HCT116 (cell line): ENCODE results near the gene EFNB1. TPM values are rescaled to one million over a fixed set of nuclear protein-coding genes. Genes with fewer than 3 reads are reported as not detected.

Experiments used
- ATAC-seq: fragments of 200-7000 bp; cut with Tn5 transposase; 2 replicates; pipeline ENCODE4 v1.9.1; 2020; ENCODE audit warnings: mild to moderate bottlenecking, moderate library complexity
- BruUV-seq: library from RNA; stranded (reverse); fragments of 400-500 nt; replicated peaks from 2 replicates; lab custom pipeline; 2021; lab: Mats Ljungman, UMichigan
- CTCF ChIA-PET: fragments of 300-600 bp; sonication (Branson Sonifier 250); formaldehyde crosslinking; loops from one replicate; lab custom pipeline; 2021; ENCODE audit warnings: antibody characterized with exemption; lab: Charles Lee
- POLR2A ChIA-PET: fragments of 300-600, 350-600 bp; sonication (Branson Sonifier 250); formaldehyde crosslinking; loops from one replicate; lab custom pipeline; 2021; ENCODE audit warnings: antibody characterized with exemption; lab: Charles Lee
- RAD21 ChIA-PET, 2 experiments: fragments of 300-600 bp; sonication (Branson Sonifier 250); formaldehyde crosslinking; loops; one replicate each; lab custom pipeline; 2023; ENCODE audit warnings: low total read pairs in 2 of 2; ENCODE audit not compliant: uncharacterized antibody in 2 of 2, unreplicated experiment in 2 of 2, low non-redundant PET in 1 of 2; lab: Charles Lee
- DNase-seq: peaks from one replicate; pipeline ENCODE4 v3.0.0-alpha.2; 2010; ENCODE audit warnings: low read depth, low spot score
- H2AFZ ChIP-seq: fragments of 200-600 bp; shearing (Covaris generic), sonication (generic); 2 replicates; pipeline ENCODE4 v1.6.1; 2017; ENCODE audit warnings: low read depth, mixed run types, mixed read lengths, antibody characterized with exemption, low read length; ENCODE audit not compliant: poor library complexity, severe bottlenecking
- H3K27ac ChIP-seq: 2 replicates; pipeline ENCODE4 v1.5.1; 2012; ENCODE audit warnings: low read depth, low read length
- H3K27me3 ChIP-seq: fragments of 200-600 bp; sonication (generic); 2 replicates; pipeline ENCODE4 v1.6.1; 2016; ENCODE audit warnings: mixed run types, low read length, mixed read lengths; ENCODE audit not compliant: insufficient read depth
- H3K36me3 ChIP-seq, 2 experiments: fragments of 200-500 bp in 1 of 2; fragments of 200-600 bp in 1 of 2; sonication (Bioruptor generic) in 1 of 2; sonication (generic) in 1 of 2; 2 replicates each; pipeline versions ENCODE4 v1.5.1 to v1.6.1; 2014 to 2016; ENCODE audit warnings: low read length in 2 of 2, inconsistent platforms in 1 of 2, mixed read lengths in 1 of 2, mixed run types in 1 of 2; ENCODE audit not compliant: insufficient read depth in 2 of 2, control insufficient read depth in 1 of 2
- H3K4me1 ChIP-seq, 2 experiments: fragments of 200-600 bp in 1 of 2; sonication (generic) in 1 of 2; 2 replicates each; pipeline versions ENCODE4 v1.5.1 to v1.6.1; 2012 to 2017; ENCODE audit warnings: low read length in 2 of 2, inconsistent platforms in 1 of 2, mild to moderate bottlenecking in 1 of 2, mixed read lengths in 1 of 2, mixed run types in 1 of 2, moderate library complexity in 1 of 2; ENCODE audit not compliant: insufficient read depth in 2 of 2, control insufficient read depth in 1 of 2
- H3K4me2 ChIP-seq: fragments of 200-600 bp; sonication (generic); 2 replicates; pipeline ENCODE4 v1.6.1; 2017; ENCODE audit warnings: mixed run types, low read length, mixed read lengths
- H3K4me3 ChIP-seq, 2 experiments: fragments of 200-600 bp in 1 of 2; sonication (generic) in 1 of 2; replicated peaks in 1 of 2; 2 replicates each; pipeline ENCODE4 v1.5.1; 2011 to 2016; ENCODE audit warnings: low read length in 2 of 2, control low read depth in 1 of 2, low read depth in 1 of 2, mild to moderate bottlenecking in 1 of 2, mixed read lengths in 1 of 2, mixed run types in 1 of 2
- H3K79me2 ChIP-seq: fragments of 200-600 bp; sonication (generic); 2 replicates; pipeline ENCODE4 v1.6.1; 2017; ENCODE audit warnings: mild to moderate bottlenecking, mixed run types, low read length, moderate library complexity, mixed read lengths; ENCODE audit not compliant: insufficient read depth
- H3K9ac ChIP-seq: fragments of 200-600 bp; sonication (generic); 2 replicates; pipeline ENCODE4 v1.6.1; 2016; ENCODE audit warnings: low read length, mixed read lengths
- H3K9me2 ChIP-seq: fragments of 200-600 bp; sonication (generic), shearing (Covaris generic); 2 replicates; pipeline ENCODE4 v1.6.1; 2017; ENCODE audit warnings: mixed run types, mild to moderate bottlenecking, moderate library complexity; ENCODE audit not compliant: insufficient read depth
- H3K9me3 ChIP-seq, 2 experiments: fragments of 200-500 bp in 1 of 2; fragments of 200-600 bp in 1 of 2; sonication (Bioruptor generic) in 1 of 2; sonication (generic) in 1 of 2; 2 replicates each; pipeline ENCODE4 v1.6.1; 2014 to 2017; ENCODE audit warnings: low read length in 2 of 2, mixed read lengths in 2 of 2, inconsistent platforms in 1 of 2, low read depth in 1 of 2, mild to moderate bottlenecking in 1 of 2, mixed run types in 1 of 2, moderate library complexity in 1 of 2; ENCODE audit not compliant: control insufficient read depth in 1 of 2, insufficient read depth in 1 of 2
- H4K20me1 ChIP-seq: fragments of 200-600 bp; sonication (generic), shearing (Covaris generic); 2 replicates; pipeline ENCODE4 v1.6.1; 2017; ENCODE audit warnings: mixed run types, mild to moderate bottlenecking, moderate library complexity; ENCODE audit not compliant: insufficient read depth
- CBX3 ChIP-seq: IDR thresholded peaks from 2 replicates; pipeline ENCODE4 v1.6.1; 2012; ENCODE audit warnings: low read depth
- CEBPB ChIP-seq: IDR thresholded peaks from 2 replicates; pipeline ENCODE4 v1.6.1; 2012; ENCODE audit warnings: low read depth
- EGR1 ChIP-seq: IDR thresholded peaks from 2 replicates; pipeline ENCODE4 v1.6.1; 2012; ENCODE audit warnings: low read depth
- ELF1 ChIP-seq: IDR thresholded peaks from 2 replicates; pipeline ENCODE4 v1.6.1; 2012; ENCODE audit warnings: low read depth, borderline replicate concordance
- EZH2 ChIP-seq: fragments of 200-600 bp; sonication (generic); IDR thresholded peaks from 2 replicates; pipeline ENCODE4 v1.6.1; 2017; ENCODE audit warnings: antibody characterized with exemption, mixed run types
- EZH2phosphoT487 ChIP-seq: fragments of 200-600 bp; IDR thresholded peaks from 2 replicates; pipeline ENCODE4 v1.6.1; 2018; ENCODE audit warnings: antibody characterized with exemption, borderline replicate concordance
- FOSL1 ChIP-seq: IDR thresholded peaks from 2 replicates; pipeline ENCODE4 v1.6.1; 2012; ENCODE audit warnings: low read depth
- POLR2A ChIP-seq: IDR thresholded peaks from 2 replicates; pipeline ENCODE4 v1.7.0; 2011; ENCODE audit warnings: borderline replicate concordance; ENCODE audit not compliant: insufficient read depth, insufficient read length; ENCODE audit errors: extremely low read depth
- POLR2AphosphoS5 ChIP-seq: IDR thresholded peaks from 2 replicates; pipeline ENCODE4 v1.6.1; 2011; ENCODE audit warnings: mild to moderate bottlenecking, low read depth, low read length, moderate library complexity
- SIN3A ChIP-seq: IDR thresholded peaks from 2 replicates; pipeline ENCODE4 v1.6.1; 2012; ENCODE audit warnings: low read depth
- SP1 ChIP-seq: IDR thresholded peaks from 2 replicates; pipeline ENCODE4 v1.6.1; 2012; ENCODE audit warnings: low read depth
- SRF ChIP-seq: IDR thresholded peaks from 2 replicates; pipeline ENCODE4 v1.6.1; 2012; ENCODE audit warnings: low read depth
- ZNF274 ChIP-seq: fragments of 200-500 bp; sonication (Bioruptor generic); IDR thresholded peaks from 2 replicates; pipeline ENCODE4 v1.6.1; 2014; ENCODE audit warnings: mild to moderate bottlenecking, low read depth, low read length, inconsistent platforms
- intact Hi-C: fragments of 100-400 bp; cut with micrococcal nuclease; formaldehyde crosslinking; loops from 2 replicates; pipeline ENCODE4 v1.10.0; 2022
- total RNA-seq: library from RNA; stranded (reverse); gene quantifications from one replicate; pipeline ENCODE4 v1.2.1, GENCODE V29; 2021; ENCODE audit not compliant: unreplicated experiment
- TF ChIP-seq, protein P1 (sequence below): IDR thresholded peaks from 2 replicates; pipeline ENCODE4 v1.6.1; 2012
- TF ChIP-seq, protein P2 (sequence below): IDR thresholded peaks from 2 replicates; pipeline ENCODE4 v1.6.1; 2012
- TF ChIP-seq, protein P3 (sequence below), 3 experiments: fragments of 200-600 bp in 1 of 3; sonication (generic) in 1 of 3; IDR thresholded peaks in 2 of 3; conservative IDR thresholded peaks in 1 of 3; 2 replicates each; pipeline ENCODE4 v1.5.1; 2012 to 2017; ENCODE audit warnings: low read depth in 2 of 3, low read length in 2 of 3, antibody characterized with exemption in 1 of 3, borderline replicate concordance in 1 of 3, control low read depth in 1 of 3, mild to moderate bottlenecking in 1 of 3, mixed read lengths in 1 of 3, mixed run types in 1 of 3, moderate library complexity in 1 of 3; ENCODE audit not compliant: insufficient read depth in 1 of 3
- TF ChIP-seq, protein P4 (sequence below): IDR thresholded peaks from 2 replicates; pipeline ENCODE4 v1.6.1; 2012; ENCODE audit warnings: low read depth
- TF ChIP-seq, protein P5 (sequence below): IDR thresholded peaks from 2 replicates; pipeline ENCODE4 v1.6.1; 2011; ENCODE audit warnings: mild to moderate bottlenecking, low read length, moderate library complexity; ENCODE audit not compliant: insufficient replicate concordance; ENCODE audit errors: extremely low read depth

The EFNB1 gene
- total RNA-seq, 1 experiment from 2014 or later = 14.7 TPM

DNA sequence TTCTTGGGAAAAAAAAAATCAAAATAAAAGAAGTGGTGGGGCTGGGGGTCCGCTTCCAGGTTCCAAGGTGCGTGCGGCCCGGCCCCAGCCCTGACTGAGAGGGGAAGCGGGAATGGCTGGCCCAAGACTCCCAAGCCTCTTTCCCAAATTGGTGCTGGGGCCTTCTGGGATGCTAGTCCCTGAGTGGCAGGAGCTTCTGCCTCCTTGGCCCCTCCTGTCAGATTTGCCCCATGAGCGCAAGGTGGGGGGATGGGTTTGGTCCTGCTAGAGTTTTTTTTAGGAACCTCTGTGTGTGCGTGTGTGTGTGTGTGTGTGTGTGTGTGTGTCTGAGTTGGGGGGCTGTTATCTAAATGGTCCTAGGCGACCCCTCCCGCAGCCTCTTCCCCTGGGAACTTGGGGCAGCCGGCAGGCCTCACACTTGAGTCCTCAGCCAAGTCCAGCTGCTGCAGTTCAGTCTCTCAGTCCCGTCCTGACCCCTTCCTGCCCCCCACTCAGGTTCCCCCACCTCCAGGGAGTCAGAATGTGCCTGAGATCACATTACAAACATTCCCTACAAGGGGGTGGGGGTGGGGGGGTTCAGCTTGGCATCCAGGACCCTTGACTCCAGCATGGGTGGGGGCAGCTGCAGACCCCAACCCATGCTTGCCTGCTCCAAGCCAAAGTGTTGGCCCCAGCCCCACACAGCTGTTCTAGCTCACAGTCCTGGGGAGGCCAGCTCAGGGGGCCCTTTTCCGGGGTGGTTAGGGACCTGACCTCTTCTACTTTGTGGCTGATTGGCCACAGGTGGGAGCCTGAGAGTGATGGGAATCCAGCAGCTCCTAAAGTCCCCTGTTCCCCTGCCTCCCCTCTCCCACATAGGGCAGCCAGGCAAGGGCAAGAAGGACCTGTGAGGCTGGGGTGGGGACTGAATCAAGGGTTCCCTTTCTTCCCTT is 4.0 kb downstream of the EFNB1 start:
- BruUV-seq = no TSS peak
- intact Hi-C loops = no loop called here
- Histone ChIP-seq H3K4me1 (peaks cover 0 to 8% of the 10 kb centered on the region in 2 experiments; a peak in 1 of 4 replicates), H3K9ac (no peak overlapping the region)
- TF ChIP-seq, protein P1, sequence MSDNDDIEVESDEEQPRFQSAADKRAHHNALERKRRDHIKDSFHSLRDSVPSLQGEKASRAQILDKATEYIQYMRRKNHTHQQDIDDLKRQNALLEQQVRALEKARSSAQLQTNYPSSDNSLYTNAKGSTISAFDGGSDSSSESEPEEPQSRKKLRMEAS = no peak
- TF ChIP-seq CBX3 = no peak
- no peak for TF ChIP-seq SIN3A
- no peak for TF ChIP-seq ELF1
- TF ChIP-seq EZH2 = no peak
- no peak for TF ChIP-seq FOSL1
- TF ChIP-seq SP1 = no peak
- no peak for TF ChIP-seq POLR2AphosphoS5
- no peak for TF ChIP-seq CEBPB
- no peak for TF ChIP-seq EZH2phosphoT487
- TF ChIP-seq, protein P2, sequence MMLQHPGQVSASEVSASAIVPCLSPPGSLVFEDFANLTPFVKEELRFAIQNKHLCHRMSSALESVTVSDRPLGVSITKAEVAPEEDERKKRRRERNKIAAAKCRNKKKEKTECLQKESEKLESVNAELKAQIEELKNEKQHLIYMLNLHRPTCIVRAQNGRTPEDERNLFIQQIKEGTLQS = no peak
- TF ChIP-seq, protein P3, sequence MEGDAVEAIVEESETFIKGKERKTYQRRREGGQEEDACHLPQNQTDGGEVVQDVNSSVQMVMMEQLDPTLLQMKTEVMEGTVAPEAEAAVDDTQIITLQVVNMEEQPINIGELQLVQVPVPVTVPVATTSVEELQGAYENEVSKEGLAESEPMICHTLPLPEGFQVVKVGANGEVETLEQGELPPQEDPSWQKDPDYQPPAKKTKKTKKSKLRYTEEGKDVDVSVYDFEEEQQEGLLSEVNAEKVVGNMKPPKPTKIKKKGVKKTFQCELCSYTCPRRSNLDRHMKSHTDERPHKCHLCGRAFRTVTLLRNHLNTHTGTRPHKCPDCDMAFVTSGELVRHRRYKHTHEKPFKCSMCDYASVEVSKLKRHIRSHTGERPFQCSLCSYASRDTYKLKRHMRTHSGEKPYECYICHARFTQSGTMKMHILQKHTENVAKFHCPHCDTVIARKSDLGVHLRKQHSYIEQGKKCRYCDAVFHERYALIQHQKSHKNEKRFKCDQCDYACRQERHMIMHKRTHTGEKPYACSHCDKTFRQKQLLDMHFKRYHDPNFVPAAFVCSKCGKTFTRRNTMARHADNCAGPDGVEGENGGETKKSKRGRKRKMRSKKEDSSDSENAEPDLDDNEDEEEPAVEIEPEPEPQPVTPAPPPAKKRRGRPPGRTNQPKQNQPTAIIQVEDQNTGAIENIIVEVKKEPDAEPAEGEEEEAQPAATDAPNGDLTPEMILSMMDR (IDR thresholded peaks at IDR 0.05 in 2 of 3, conservative IDR thresholded peaks at IDR 0.05 in 1 of 3; ENCODE audit: borderline replicate concordance in 1 of 3, insufficient read depth in 1 of 3, low read depth in 2 of 3, low read length in 2 of 3) = no peak
- TF ChIP-seq POLR2A = no peak
- no peak for TF ChIP-seq ZNF274
- no peak for TF ChIP-seq SRF
- TF ChIP-seq, protein P4, sequence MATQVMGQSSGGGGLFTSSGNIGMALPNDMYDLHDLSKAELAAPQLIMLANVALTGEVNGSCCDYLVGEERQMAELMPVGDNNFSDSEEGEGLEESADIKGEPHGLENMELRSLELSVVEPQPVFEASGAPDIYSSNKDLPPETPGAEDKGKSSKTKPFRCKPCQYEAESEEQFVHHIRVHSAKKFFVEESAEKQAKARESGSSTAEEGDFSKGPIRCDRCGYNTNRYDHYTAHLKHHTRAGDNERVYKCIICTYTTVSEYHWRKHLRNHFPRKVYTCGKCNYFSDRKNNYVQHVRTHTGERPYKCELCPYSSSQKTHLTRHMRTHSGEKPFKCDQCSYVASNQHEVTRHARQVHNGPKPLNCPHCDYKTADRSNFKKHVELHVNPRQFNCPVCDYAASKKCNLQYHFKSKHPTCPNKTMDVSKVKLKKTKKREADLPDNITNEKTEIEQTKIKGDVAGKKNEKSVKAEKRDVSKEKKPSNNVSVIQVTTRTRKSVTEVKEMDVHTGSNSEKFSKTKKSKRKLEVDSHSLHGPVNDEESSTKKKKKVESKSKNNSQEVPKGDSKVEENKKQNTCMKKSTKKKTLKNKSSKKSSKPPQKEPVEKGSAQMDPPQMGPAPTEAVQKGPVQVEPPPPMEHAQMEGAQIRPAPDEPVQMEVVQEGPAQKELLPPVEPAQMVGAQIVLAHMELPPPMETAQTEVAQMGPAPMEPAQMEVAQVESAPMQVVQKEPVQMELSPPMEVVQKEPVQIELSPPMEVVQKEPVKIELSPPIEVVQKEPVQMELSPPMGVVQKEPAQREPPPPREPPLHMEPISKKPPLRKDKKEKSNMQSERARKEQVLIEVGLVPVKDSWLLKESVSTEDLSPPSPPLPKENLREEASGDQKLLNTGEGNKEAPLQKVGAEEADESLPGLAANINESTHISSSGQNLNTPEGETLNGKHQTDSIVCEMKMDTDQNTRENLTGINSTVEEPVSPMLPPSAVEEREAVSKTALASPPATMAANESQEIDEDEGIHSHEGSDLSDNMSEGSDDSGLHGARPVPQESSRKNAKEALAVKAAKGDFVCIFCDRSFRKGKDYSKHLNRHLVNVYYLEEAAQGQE = no peak
- TF ChIP-seq, protein P5, sequence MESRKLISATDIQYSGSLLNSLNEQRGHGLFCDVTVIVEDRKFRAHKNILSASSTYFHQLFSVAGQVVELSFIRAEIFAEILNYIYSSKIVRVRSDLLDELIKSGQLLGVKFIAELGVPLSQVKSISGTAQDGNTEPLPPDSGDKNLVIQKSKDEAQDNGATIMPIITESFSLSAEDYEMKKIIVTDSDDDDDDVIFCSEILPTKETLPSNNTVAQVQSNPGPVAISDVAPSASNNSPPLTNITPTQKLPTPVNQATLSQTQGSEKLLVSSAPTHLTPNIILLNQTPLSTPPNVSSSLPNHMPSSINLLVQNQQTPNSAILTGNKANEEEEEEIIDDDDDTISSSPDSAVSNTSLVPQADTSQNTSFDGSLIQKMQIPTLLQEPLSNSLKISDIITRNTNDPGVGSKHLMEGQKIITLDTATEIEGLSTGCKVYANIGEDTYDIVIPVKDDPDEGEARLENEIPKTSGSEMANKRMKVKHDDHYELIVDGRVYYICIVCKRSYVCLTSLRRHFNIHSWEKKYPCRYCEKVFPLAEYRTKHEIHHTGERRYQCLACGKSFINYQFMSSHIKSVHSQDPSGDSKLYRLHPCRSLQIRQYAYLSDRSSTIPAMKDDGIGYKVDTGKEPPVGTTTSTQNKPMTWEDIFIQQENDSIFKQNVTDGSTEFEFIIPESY = no peak
- TF ChIP-seq EGR1 = no peak
- TF ChIP-seq, all 23 proteins: peak for 0
- DNase-seq (no peak), ATAC-seq (no peak)
- RAD21 ChIA-PET = no interaction called here
- Histone ChIP-seq H3K27me3 (no peaks in the 10 kb centered on the region), H3K36me3 (no peaks in the 10 kb centered on the region), H3K4me2 (no peak overlapping the region), H2AFZ (no peak overlapping the region), H3K79me2 (peaks cover 27% of the 10 kb centered on the region; the same call in 1 of the 2 replicates), H3K4me3 (no peak overlapping the region), H3K9me3 (no peaks in the 10 kb centered on the region), H3K27ac (no peak overlapping the region), H4K20me1 (no peaks in the 10 kb centered on the region), H3K9me2 (no peaks in the 10 kb centered on the region)
- POLR2A ChIA-PET = no interaction called here
- CTCF ChIA-PET = no interaction called here
